GM19463 (cell line): Measurements from ENCODE around the gene ETV5.

Experiments
- ATAC-seq: cut with Tn5 transposase; IDR thresholded peaks from one replicate; pipeline ENCODE4 v1.9.1; 2021; ENCODE audit warnings: mild to moderate bottlenecking, moderate library complexity; ENCODE audit not compliant: unreplicated experiment

Gene ETV5

DNA sequence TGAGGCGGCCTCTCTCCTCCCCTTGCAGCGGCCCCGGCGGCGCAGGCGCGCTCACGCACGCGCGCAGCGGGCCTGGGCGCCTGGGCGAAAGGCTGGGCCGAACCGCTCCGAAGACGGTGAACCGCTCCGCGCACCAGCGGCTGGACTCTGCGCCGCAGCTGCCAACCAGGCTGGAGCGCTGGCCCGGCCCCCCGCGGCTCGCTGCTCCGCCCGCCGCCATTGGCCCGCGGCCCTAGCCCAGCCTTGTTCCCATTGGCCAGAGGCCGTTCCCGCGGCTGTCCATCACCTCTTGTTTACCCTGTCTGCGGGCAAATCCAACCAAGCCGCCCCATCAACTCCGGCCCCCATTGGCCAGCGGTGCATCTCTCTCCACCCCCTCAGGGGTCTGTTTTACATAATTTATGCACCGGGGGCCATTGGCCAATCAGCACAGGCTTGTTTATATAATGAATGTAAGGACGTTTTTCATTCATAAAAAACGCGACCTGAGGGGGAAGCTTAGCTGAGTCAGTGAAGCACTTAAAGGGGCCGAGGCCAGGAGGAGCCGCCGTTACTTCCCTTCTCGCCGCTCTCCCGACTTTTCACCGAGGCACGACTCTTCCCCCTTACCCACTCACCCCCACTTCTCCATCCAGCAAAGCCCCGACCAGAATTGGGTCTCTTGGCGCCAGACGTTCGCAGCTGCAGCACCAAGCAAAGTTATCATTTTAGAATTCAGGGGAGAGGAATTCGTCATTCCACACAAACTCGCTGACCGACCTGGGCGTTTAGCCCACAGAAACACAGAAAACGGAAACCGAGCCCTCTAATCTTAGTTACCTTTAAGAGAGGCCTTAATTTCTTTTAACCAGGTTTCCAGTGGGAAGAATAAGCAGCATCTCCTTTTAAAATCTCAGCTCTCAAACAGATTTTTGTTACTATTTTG lies at the start of gene ETV5:
Gene ETV5, minus strand, starts transcription at position 149 of the 925 bp plus-strand sequence. CDS start 3,221 bp downstream, outside the sequence.
- ATAC-seq, result peak; percentile 93

- ATAC-seq, result no peak
Observed at GRCh38 chr3:186154641-186155040, 45.8 kb upstream of the ETV5 start.

GRCh38 chr3:186152889-186153292 lies 44.0 kb upstream of the ETV5 start:
- ATAC-seq, result peak; percentile 79

DNA sequence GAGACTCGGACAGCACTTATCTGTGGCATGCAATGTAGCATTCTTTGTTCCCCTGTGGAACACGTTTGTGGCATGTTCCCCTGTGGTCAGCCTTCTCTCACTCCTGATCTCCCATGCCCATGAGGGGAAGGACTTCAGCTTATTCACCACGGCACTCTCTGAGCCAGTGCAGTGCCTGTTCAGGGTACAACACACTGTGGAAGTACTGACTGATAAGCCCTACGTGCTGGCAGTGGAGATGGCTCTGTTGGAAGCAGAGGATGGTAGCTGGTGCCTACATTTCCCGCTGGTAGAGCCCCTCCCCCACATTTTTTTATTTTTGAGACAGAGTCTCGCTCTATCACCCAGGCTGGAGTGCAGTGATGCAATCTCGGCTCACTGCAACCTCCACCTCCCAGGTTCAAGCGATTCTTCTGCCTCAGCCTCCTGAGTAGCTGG lies 43.5 kb upstream of the ETV5 start:
- ATAC-seq, result no peak

DNA sequence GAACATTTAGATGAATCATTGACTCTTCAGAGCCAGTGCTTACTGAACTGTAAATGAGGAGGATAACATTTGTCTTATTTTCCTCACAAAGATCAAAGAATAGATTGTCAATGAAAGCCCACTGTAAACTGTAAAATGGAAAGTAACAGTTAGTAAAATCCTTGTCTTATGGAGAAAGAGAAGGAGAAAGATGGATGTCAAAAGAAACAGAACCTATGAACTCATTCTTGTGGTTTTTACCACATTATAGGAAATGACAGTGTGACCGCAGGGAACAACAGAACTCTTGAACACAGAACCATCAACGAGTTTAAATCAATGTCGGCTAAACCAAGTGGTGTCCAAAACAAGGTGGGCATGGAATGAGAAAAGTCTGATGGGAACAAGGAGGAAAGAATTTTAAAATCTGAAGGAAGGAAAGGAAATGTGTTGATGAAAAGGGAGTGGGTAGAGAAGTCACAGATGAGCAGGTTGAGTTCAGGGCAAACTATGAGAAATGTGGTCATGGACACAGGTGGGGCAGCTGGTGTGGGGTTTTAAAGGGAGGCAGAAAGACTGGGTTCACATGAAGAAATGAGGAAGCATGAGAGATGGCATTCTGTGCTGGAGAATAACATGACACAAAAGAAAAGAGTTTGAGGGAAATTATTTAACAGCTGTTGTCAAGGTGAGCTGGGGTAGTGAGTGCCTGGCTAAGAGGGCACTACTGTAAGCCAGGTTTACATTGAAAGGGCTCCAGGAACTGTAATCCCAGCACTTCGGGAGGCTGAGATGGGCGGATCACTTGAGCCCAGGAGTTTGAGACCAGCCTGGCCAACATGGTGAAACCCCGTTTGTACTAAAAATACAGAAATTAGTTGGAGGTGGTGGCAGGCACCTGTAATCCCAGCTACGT lies 42.4 kb upstream of the ETV5 start:
- no peak for ATAC-seq

DNA sequence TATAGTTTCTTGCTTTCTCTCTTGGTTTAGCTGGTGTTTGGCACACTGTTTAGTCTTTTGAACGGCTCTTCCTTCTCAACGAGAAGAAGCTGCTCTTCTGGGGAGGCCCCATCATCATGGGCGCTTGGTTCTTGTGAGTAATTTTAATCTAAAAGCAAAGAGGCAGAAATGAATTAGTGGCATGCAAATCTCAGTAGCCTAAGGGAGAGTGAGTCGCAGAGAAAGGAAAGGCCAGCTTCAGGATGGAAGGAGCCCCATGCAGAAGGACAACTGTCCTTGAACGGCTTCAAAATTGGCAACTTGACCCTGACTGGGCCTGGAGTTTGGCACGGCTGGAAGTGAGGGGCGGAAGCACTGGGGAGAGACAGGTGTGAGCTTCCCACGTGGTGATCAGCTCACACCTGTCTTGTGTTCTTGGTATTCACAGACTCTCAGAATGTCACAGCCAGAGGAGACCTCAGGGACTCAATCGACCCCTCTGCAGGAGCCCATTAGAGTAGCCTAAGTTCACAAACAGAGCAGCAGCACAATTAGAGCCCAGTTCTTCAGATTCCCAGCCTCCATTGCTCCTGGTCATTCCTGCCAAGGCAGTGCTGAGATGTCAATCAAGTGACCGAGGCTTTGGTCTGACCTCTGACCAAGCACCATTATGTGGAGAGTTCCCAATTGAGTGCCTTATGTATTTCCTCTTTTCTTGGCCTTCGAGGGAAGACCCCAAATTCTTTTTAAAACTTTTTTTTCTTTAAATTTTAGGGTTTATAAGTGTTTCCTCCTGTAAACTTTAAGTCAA lies 41.3 kb upstream of the ETV5 start:
- no peak for ATAC-seq

DNA sequence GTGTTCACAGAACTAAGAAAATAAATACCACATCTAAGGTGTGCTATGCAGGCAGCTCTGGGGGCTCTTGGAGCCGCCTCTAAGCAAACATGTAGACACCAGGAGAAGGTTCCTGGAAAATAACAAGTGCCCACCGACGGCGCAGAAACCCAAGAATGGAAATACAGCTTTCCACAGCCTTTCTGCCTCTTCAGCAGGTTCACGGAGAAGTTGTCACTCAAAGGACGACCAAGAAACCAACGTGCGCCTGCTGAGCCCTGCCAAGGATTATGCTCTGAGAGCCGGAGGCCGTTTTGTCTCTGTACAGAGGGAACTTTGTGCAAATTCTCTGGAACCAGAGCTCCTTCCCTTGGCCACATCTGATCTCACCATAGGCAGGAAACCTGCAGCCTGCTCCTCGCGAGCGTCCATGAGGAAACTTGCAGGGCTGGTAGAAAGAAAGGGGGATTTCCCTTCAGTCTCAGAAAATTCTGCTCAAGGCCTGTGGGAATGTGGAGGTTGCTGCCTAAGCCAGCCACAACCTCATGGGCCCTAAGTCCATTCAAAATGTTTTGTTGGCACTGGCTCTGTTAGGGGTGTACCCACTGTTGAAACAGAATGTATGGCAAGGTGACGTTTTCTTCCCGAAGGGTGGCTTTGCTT lies 40.6 kb upstream of the ETV5 start:
- no peak for ATAC-seq

GRCh38 chr3:186144257-186144656 lies 35.4 kb upstream of the ETV5 start:
- ATAC-seq, result no peak

DNA sequence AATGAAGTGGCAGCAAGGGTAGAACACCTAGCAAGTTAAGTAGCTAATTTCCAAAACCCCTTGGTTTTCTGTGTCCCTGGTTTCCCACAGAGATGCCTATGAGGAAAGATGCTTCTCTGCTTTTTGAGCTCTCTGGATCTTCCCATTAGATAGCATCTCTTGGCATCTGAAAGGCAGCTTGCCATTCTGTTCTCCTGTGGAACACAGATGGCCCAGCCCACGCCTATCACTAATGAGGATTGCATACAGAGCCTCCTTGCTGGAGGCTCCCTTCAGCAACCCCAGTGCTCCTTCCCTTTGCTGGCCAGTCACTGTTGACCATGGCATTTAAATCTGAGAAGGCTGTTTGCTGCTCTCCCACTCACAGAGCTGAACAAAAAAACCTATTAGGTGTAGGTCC lies 34.4 kb upstream of the ETV5 start:
- no peak for ATAC-seq

DNA sequence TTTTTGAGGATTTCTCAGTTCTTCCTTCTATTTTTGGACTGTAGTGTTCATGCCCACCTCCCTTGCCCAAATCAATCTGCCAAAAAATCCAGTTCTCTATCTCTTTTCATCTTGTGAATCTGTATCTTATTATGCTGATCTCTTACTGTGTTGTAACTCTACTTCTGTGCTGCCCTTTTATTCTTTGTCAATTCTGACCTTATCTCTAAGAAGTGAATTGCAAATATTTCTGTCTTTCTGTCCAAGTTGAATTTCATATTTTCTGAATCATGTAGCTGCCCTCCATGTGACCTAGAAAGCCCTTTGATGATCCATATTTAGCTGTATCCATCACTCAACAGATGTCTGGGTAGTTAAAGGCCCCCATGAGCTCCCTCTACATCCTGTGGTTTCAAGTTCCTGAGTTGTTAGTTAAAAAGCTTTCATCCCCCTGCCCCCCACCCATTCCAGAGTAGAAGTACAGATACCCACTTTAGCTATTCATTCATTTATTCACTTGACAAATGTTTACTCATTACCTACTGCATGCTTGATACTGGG lies 33.6 kb upstream of the ETV5 start:
- ATAC-seq, result no peak

DNA sequence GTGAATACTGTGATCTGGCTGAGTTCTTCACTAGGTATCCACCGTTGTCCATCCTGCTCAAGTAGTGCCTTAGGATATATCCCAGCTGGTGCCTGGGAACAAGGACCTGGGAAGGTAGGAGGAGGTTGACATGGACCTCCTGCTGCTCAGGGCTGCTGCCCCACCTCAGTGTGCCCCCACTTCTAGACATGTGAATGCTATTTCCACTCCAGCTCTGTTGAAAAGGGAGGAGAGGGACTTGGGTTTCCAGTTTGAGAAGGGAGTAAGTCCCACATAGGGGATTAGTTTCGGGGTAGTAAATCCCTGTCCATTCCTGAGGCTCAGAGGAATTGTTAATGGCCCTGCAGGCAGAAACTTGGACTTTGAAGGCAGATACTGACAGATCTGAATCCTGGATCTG lies 32.9 kb upstream of the ETV5 start:
- ATAC-seq, result no peak

DNA sequence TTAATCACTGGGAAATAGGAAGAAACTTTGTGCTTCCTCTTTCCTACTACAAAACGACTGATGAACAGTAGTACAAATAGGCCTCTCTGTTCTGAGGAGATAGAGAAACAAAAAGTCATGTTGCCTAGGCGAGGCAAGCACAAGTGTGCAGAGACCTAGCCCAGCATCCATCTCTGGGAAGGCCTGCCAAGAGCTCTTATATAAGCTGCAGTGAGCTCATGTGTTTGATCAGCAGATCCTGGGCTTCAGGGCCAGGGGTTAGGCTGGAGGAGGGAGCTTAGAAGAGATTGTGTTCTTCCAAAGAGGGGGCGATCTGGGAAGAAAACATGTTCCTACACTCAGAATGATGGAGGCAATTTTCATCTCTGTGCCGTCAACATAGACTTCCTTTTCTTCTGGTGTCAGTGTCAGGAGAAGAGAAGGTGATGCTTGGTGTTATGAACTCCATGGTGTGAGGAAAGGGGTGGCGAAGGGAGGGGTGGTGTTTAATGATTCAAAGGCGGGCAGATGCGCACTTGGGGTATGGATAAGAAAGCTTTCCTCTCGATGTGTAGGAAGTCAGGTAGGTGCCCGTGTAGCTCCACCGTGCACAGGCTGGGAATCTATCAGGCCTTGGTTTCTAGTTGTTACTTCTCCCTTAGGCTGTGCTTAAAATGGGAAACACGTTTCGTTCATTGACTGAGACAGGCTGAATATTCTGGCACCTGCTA lies 29.5 kb upstream of the ETV5 start:
- no peak for ATAC-seq

- ATAC-seq, result no peak
Observed at GRCh38 chr3:186137051-186137685, 28.3 kb upstream of the ETV5 start.

GRCh38 chr3:186133980-186134379 lies 25.1 kb upstream of the ETV5 start:
- no peak for ATAC-seq

DNA sequence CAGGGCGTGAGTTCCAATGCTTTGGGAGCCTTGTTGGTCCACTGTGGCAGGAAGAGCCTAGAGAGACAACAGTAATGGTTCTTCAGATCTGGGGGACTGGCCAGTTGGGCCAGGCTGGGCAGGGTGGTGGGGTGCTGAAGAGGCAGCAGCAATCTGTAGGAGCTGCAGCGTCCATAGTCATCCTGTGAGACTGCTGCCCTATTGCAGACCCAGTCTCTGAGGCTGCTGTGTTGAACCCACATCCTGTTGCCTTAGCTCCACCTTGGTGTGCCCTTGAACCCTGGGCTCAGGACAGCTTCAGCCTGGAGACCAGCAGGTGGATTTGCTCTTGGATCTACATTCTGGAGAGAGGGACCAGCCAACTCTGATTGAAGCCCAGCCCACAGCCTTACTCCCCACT lies 23.6 kb upstream of the ETV5 start:
- ATAC-seq, result no peak

DNA sequence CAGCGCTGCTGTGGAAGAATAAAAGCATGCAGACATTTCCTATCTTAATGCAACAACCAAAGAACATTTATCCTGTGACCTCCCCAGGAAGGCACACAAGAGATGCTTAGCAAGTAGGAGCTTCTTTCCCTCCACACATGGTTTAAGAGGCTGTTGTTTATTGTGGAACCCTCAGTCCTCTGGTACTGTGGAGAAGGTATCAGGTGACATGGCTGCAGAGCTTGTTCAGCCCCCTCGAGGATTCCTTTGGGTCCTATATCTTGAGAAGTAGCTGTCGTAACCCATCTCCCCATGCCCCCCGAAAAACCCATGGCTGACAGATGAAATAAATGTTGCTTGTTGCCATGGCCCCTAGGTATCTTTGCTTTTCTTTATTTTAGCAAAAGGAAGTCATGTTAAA lies 20.3 kb upstream of the ETV5 start:
- no peak for ATAC-seq

DNA sequence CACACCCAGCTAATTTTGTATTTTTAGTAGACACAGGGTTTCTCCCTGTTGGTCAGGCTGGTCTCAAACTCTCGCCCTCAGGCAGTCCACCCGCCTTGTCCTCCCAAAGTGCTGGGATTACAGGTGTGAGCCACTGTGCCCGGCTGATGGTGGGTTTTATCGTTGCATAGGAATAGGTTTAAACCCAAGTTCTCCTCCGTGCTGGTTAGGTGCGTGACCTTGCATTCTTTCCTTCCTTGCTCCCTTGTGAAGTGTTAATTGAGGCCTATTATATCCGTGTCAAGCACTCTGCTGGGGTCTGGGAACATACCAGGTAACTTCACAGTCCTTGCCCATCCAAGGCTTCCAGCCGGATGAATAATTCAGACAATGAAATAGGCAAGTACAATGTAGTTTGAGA lies 19.3 kb upstream of the ETV5 start:
- no peak for ATAC-seq

DNA sequence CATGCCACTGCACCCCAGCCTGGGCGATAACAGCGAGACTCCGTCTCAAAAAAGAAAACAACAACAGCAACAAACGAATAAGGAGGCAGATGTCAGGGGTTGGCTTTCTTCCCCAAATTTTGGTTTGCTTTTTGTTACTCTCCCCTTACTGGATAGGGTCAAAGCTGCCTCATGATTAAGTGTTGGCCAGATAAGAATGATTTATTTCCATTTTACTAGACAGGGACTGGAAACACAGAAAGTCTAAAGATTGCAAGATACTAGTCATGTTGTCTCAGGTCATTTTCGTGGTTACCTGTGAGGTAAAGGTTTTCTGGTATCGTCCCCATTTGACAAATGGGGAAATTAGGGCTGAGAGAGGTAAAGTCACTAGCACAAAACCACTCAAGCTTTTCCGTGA lies 18.6 kb upstream of the ETV5 start:
- ATAC-seq, result no peak

DNA sequence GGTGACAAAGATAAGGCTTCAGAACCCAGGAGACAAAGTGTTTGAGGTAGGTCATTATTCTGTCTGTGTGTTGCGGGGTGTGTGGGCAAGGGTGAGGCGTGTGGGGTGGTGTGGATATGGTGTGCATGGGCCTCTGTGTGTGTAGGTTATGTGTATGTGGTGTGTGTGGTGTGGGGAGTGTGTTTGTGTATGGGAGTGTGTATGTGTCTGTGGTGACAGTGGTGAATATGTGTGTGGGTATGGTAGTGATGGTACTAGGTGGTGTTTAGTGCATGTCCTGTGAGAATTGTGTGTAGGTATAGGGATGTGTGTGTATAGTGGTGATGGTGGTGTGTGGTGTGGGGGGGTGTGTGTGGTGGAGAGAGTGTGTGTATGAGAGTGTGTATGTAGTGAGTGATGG lies 16.2 kb upstream of the ETV5 start:
- no peak for ATAC-seq
